Suprapubic skin (tissue), 4 donors: ENCODE measurements around the gene SYNDIG1. TPM values are rescaled to one million over a fixed set of nuclear protein-coding genes. Genes with fewer than 3 reads are reported as not detected.

Experiments
- DNase-seq, 2 donors: peaks; one replicate each; pipeline ENCODE4 v3.0.0-alpha.2; 2019; ENCODE audit warnings: low spot score in 2 of 2
- H3K27ac ChIP-seq: fragments of 200-600 bp; sonication (generic); one replicate; pipeline ENCODE4 v1.5.1; 2019
- H3K27me3 ChIP-seq: fragments of 200-600 bp; sonication (generic); one replicate; pipeline ENCODE4 v1.5.1; 2019
- H3K36me3 ChIP-seq: fragments of 200-600 bp; sonication (generic); one replicate; pipeline ENCODE4 v1.5.1; 2019
- H3K4me1 ChIP-seq: fragments of 200-600 bp; sonication (generic); one replicate; pipeline ENCODE4 v1.5.1; 2019
- H3K4me3 ChIP-seq: fragments of 200-600 bp; sonication (generic); one replicate; pipeline ENCODE4 v1.5.1; 2019; ENCODE audit warnings: mild to moderate bottlenecking
- H3K9me3 ChIP-seq: fragments of 200-600 bp; sonication (generic); one replicate; pipeline ENCODE4 v1.5.1; 2019
- EP300 ChIP-seq: sonication (generic); formaldehyde crosslinking; IDR thresholded peaks from one replicate; pipeline ENCODE4 v1.6.1; 2017; ENCODE audit warnings: antibody characterized with exemption
- POLR2A ChIP-seq, 2 donors: fragments of 450-650 bp; IDR thresholded peaks; one replicate each; pipeline ENCODE4 v1.6.1; 2017; ENCODE audit warnings: antibody characterized with exemption in 2 of 2, mild to moderate bottlenecking in 2 of 2, moderate library complexity in 2 of 2
- POLR2AphosphoS5 ChIP-seq, 3 donors: sonication (generic); formaldehyde crosslinking; IDR thresholded peaks; one replicate each; pipeline ENCODE4 v1.6.1; 2017; ENCODE audit warnings: antibody characterized with exemption in 3 of 3
- WGBS: methylation state at CpG from one replicate; pipeline ENCODE4 v1.1.5; 2018; 5-methylcytosine and 5-hydroxymethylcytosine counted together
- total RNA-seq, 4 donors: library from RNA; depleted of rRNA; stranded (reverse); fragments of >200 nt; gene quantifications; one replicate each; pipeline ENCODE4 v1.1.0, GENCODE V29; 2016
- TF ChIP-seq, protein P1 (sequence below), 2 donors: fragments of 200-600 bp in 1 of 2; fragments of 450-650 bp in 1 of 2; sonication (generic) in 1 of 2; IDR thresholded peaks; one replicate each; pipeline ENCODE4 v1.5.1; 2016 to 2019; ENCODE audit warnings: antibody characterized with exemption in 2 of 2, mild to moderate bottlenecking in 1 of 2, moderate library complexity in 1 of 2

Gene SYNDIG1
- total RNA-seq, 4 donors from 2014 or later = not detected

DNA sequence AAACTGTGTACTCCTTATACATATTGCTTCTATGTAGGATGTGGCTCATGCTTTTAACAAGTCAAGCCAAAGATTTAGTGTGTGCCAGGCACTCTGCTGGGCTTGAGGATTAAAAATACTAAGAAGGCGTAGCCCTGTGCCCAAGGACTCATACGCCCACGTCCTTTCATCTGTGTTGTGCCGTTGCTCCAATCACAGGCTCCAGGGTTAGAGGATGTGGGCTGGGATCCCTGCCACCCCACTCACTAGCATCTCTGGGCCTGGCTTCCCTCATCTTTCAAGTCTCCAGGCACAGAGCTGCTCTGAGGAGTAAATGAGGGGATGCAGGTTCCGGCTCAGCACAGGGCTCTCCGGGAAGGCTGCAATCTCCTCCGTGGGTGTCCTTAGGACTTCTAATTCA lies 214.2 kb downstream of the SYNDIG1 start:
- Histone ChIP-seq H3K4me3 (no peak overlapping the region), H3K9me3 (no peaks in the 10 kb centered on the region), H3K4me1 (no peaks in the 10 kb centered on the region), H3K27me3 (no peaks in the 10 kb centered on the region), H3K27ac (no peak overlapping the region), H3K36me3 (no peaks in the 10 kb centered on the region)
- TF ChIP-seq POLR2AphosphoS5 (IDR thresholded peaks at IDR 0.05) = no peak
- TF ChIP-seq EP300 = no peak
- TF ChIP-seq POLR2A (IDR thresholded peaks at IDR 0.05) = no peak
- TF ChIP-seq, protein P1, sequence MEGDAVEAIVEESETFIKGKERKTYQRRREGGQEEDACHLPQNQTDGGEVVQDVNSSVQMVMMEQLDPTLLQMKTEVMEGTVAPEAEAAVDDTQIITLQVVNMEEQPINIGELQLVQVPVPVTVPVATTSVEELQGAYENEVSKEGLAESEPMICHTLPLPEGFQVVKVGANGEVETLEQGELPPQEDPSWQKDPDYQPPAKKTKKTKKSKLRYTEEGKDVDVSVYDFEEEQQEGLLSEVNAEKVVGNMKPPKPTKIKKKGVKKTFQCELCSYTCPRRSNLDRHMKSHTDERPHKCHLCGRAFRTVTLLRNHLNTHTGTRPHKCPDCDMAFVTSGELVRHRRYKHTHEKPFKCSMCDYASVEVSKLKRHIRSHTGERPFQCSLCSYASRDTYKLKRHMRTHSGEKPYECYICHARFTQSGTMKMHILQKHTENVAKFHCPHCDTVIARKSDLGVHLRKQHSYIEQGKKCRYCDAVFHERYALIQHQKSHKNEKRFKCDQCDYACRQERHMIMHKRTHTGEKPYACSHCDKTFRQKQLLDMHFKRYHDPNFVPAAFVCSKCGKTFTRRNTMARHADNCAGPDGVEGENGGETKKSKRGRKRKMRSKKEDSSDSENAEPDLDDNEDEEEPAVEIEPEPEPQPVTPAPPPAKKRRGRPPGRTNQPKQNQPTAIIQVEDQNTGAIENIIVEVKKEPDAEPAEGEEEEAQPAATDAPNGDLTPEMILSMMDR (IDR thresholded peaks at IDR 0.05) = no peak
- 52% methylated on average over 7 of the region's 7 CpGs for WGBS
- DNase-seq = peak; percentile 26 to 33

DNA sequence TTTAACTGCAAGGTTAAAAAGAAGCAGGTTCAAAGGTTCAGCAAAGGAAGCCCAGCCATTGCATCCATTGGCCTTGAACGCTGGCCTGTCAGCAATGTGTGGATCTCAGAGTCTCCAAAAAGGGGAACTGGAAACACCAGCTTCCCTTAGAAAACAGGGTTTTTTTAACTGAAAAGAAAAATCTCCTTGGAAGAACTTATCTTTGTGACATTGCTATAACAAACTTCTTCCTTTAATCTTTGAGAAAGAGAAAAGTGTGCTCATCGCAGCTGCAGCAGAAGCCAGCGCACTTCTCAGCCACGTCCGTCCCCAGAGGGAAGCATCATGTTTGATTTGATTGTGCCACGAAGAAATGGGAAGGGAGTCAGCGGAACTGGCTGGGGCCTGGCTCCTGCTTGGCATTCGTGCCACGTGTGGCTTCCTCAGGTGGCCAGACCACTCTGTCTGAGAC lies 215.0 kb downstream of the SYNDIG1 start:
- Histone ChIP-seq H3K27ac (no peak overlapping the region), H3K36me3 (no peaks in the 10 kb centered on the region), H3K4me3 (no peak overlapping the region), H3K4me1 (no peaks in the 10 kb centered on the region), H3K9me3 (no peaks in the 10 kb centered on the region), H3K27me3 (no peaks in the 10 kb centered on the region)
- peak; percentile 49 to 59 for DNase-seq
- WGBS = 64% methylated on average over 9 of the region's 9 CpGs
- TF ChIP-seq, protein P1 (IDR thresholded peaks at IDR 0.05) = no peak
- no peak for TF ChIP-seq POLR2AphosphoS5 (IDR thresholded peaks at IDR 0.05)
- no peak for TF ChIP-seq POLR2A (IDR thresholded peaks at IDR 0.05)
- no peak for TF ChIP-seq EP300

DNA sequence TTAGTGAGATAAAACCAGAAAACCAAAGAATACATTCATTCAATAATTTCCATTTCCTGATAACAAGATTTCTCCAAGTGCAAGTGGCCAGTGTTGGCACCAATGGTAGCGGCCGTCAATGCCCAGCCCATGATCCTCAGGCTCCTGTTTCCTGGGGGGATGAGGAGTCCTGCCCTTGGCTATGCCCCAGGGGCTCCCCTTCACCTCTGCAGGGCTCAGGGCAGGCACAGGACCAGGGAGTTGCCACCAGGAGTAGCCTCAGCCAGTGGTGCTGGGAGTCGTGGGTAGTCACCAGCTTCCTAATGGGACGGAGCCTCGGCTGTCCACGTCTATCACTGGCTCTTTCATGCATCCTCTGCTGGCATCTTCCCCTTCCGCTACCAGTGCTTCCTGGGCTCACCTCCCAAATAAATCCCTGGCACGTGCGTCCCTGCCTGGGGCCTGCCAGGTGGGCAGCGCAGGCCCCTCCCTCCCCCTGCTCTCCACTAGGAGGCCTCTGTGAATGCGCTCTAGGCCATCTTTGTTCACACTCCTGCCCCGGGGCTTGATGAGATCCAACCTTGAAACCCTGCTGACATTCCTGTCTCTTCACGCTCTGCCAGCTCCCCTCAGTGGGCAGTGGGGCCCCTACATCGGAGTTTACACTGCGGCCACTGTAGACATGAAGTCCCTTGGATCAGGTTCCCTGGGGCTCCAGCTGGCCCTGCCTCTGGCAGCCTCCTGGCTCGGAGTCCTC lies 215.7 kb downstream of the SYNDIG1 start:
- H3K9me3 ChIP-seq = no peaks in the 10 kb centered on the region
- WGBS = 64% methylated on average over 15 of the region's 16 CpGs
- no peak overlapping the region for H3K27ac ChIP-seq
- no peaks in the 10 kb centered on the region for H3K36me3 ChIP-seq
- DNase-seq = peak; percentile 40 to 55
- no peak for TF ChIP-seq POLR2A (IDR thresholded peaks at IDR 0.05)
- no peak for TF ChIP-seq EP300
- TF ChIP-seq, protein P1 (IDR thresholded peaks at IDR 0.05) = no peak
- no peak for TF ChIP-seq POLR2AphosphoS5 (IDR thresholded peaks at IDR 0.05)
- no peaks in the 10 kb centered on the region for H3K27me3 ChIP-seq
- H3K4me3 ChIP-seq = no peak overlapping the region
- H3K4me1 ChIP-seq = no peaks in the 10 kb centered on the region

DNA sequence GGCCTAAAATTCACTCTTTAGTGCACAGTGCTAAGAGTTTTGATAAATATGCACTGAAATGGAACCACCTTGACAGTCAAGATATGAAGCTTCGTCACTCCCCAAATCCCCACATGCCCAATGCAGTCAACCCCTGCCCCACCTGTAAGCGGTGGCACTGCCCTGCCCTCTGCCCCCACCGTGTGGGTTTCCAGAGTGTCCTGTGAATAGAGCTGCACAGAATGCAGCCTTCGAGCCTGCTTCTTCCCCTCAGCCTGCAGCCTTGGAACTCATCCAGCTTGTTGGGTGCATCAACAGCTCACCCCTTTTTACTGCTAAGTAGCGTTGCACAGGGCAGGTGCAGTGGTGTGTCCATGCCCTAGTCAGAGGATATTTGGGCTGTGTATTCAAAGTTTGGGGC lies 216.3 kb downstream of the SYNDIG1 start:
- Histone ChIP-seq H3K27ac (no peak overlapping the region), H3K36me3 (no peaks in the 10 kb centered on the region), H3K4me3 (no peak overlapping the region), H3K9me3 (no peaks in the 10 kb centered on the region), H3K27me3 (no peaks in the 10 kb centered on the region), H3K4me1 (no peaks in the 10 kb centered on the region)
- DNase-seq = peak; percentile 29 to 41
- 48% methylated on average over 5 of the region's 5 CpGs for WGBS
- TF ChIP-seq, protein P1 (IDR thresholded peaks at IDR 0.05) = no peak
- TF ChIP-seq POLR2AphosphoS5 (IDR thresholded peaks at IDR 0.05) = no peak
- TF ChIP-seq POLR2A (IDR thresholded peaks at IDR 0.05) = no peak
- TF ChIP-seq EP300 = no peak

DNA sequence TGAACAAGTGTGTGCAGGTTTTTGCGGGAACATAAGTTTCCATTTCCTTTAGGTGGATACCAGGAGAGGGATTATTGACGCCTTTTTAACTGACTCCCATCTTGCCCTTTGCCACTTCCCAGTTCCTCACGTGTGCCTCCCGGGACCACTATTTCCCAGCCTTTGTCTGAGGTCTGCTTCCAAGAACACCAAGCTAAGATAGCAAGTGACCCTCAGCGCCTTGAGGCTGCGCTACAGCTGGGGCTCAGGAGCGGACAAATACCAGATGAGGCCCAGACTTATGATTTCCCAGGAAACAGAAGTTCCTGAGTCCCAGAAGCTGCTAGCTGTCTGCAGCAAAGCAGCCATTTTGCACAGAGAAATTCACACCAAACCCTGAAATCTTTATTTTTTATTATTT lies 216.7 kb downstream of the SYNDIG1 start:
- Histone ChIP-seq H3K36me3 (no peaks in the 10 kb centered on the region), H3K9me3 (no peaks in the 10 kb centered on the region), H3K4me1 (no peaks in the 10 kb centered on the region), H3K27ac (no peak overlapping the region), H3K27me3 (no peaks in the 10 kb centered on the region), H3K4me3 (no peak overlapping the region)
- TF ChIP-seq POLR2A (IDR thresholded peaks at IDR 0.05) (no peak), POLR2AphosphoS5 (IDR thresholded peaks at IDR 0.05) (no peak), EP300 (no peak)
- TF ChIP-seq, protein P1 (IDR thresholded peaks at IDR 0.05) = no peak
- peak in 1 of 2 donors; percentile 13 for DNase-seq
- 87% methylated on average over 7 of the region's 7 CpGs for WGBS
